ENCODE results near the gene SERPINH1.

- TF ChIP-seq CTCF (IDR thresholded peaks at IDR 0.05): peak; percentile 13 to 73 (median 56)
- peak; percentile 53 to 59 for TF ChIP-seq POLR2A (IDR thresholded peaks at IDR 0.05)
Measured at GRCh38 chr11:75525433-75526191, 36.4 kb upstream of the SERPINH1 start, which contains the start of gene GDPD5.

Data from uterus (tissue), 2 donors.